ENCODE data around the gene FASTK. TPM values are rescaled to one million over a fixed set of nuclear protein-coding genes. Genes with fewer than 3 reads are reported as not detected.

The FASTK gene
- total RNA-seq, 4 donors from 2014 or later, result 121 to 241 (median 144) TPM

DNA sequence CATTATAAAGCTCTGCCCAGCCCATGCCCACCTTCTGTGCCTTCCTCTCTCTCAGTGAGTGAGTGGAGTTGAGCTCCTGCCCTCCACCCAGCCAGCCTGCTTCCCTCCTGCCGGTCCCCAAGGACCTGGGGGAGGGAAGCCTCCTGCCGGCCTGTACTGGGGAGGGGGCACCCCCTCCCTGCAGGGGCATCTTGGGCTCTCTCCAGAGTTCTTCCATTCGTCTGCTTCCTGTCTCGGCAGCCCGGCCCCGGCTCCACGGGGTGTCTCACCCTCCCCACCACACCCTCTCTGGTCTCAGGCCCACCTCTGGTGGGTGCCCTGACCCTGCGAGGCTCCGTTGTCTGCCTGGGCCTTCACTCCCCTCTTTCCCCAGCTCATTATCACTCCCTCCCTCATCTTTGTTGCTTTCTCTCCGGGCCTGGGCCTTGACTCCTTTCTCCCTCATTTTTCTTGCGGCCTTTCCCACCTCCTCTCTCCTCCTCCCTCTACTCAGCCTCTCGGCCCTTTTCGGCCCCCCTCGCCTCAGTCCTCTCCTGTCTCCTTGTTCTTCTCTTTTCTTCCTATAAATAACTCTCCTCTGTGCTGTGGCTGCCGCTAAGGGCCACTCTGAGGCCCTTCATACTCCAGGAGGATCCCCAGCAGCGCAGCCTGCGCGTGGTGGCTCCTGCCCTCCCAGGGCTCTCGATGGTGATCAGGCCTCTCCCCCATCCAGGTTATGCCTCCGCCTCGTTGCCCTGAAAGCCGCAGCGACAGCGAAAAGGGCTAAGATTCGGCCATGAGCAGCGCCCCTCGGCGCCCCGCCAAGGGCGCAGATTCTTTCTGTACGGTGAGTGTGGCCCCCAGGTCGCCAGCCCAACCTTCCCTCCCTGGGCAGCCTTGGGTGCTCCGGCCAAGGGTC, 19.1 kb downstream of the FASTK start:
- WGBS, 2 donors (ENCODE audit: low coverage in 1 of 2), result 62 to 79% methylated on average over 7 to 32 of the region's 33 CpGs
- no peak for DNase-seq
- no peak for TF ChIP-seq POLR2AphosphoS5 (IDR thresholded peaks at IDR 0.05)
- no peak for TF ChIP-seq EP300 (IDR thresholded peaks at IDR 0.05; ENCODE audit: low read depth)
- TF ChIP-seq, protein P1, sequence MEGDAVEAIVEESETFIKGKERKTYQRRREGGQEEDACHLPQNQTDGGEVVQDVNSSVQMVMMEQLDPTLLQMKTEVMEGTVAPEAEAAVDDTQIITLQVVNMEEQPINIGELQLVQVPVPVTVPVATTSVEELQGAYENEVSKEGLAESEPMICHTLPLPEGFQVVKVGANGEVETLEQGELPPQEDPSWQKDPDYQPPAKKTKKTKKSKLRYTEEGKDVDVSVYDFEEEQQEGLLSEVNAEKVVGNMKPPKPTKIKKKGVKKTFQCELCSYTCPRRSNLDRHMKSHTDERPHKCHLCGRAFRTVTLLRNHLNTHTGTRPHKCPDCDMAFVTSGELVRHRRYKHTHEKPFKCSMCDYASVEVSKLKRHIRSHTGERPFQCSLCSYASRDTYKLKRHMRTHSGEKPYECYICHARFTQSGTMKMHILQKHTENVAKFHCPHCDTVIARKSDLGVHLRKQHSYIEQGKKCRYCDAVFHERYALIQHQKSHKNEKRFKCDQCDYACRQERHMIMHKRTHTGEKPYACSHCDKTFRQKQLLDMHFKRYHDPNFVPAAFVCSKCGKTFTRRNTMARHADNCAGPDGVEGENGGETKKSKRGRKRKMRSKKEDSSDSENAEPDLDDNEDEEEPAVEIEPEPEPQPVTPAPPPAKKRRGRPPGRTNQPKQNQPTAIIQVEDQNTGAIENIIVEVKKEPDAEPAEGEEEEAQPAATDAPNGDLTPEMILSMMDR (IDR thresholded peaks at IDR 0.05), result no peak
- no peak for TF ChIP-seq POLR2A (IDR thresholded peaks at IDR 0.05)
- intact Hi-C loops (cut with DNase I; ENCODE audit: low total_unique reads) (no loop called here), in situ Hi-C loops (cut with MboI; ENCODE audit: low pct_ligation_motif_present in 1 of 4, low pct_unique_long_range_greater_than_20kb in 1 of 4, low sequenced_read_pairs in 3 of 4) (no loop called here)
- peaks cover 27 to 59% (median 56%) of the 10 kb centered on the region in 4 donors for H3K4me1 ChIP-seq
- no peaks in the 10 kb centered on the region for H3K9me3 ChIP-seq
- peak overlapping the region in 2 of 4 donors; percentile 3 to 76 for H3K4me3 ChIP-seq
- H3K27me3 ChIP-seq, result no peaks in the 10 kb centered on the region
- H3K36me3 ChIP-seq, result peaks cover 0 to 18% (median 0%) of the 10 kb centered on the region in 4 donors
- peak overlapping the region; percentile 95 to 98 (median 96) for H3K27ac ChIP-seq

DNA sequence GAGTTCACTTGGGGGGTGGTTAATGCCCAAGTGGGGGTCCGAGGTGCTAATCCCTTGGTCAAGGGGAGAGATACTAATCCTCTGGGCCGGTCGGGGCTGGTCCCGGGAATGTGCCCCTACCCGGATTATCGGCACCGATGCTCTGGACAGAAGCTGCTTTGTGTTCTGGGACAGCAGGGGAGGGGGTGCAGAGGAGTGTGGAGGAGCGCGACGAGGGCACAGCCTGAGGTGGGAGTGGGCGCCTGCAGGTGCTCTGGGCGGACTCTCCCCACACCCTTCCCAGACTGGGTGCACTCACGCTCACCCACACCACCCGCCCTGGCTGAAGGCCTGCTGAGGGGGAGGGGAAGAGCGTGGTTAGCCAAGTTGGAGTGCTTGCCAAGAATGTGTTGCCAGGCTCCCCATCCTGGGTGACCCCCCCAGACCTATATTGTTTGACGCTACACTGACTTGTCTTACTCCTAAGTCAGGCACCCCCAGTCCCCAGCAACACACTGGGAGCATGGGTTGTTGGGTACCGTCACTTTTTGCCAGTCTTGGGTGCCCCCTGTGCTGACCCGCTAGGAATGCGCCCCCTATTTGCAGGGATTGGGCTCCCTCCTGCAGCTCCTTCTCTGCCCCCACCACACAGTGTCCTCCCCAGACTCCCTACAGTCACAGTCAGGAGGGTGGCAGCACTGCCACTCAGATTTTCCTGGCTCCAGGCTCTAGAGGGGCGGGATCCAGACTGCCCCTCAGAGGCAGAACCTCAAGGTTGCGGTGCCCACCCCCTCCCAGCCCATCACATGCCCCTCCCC, 20.0 kb downstream of the FASTK start:
- Histone ChIP-seq H3K27ac (peak overlapping the region; percentile 95 to 98 (median 96)), H3K4me3 (peak overlapping the region; percentile 48 to 80 (median 76)), H3K36me3 (peaks cover 0 to 13% (median 0%) of the 10 kb centered on the region in 4 donors), H3K4me1 (peaks cover 27 to 59% (median 56%) of the 10 kb centered on the region in 4 donors), H3K9me3 (no peaks in the 10 kb centered on the region), H3K27me3 (no peaks in the 10 kb centered on the region)
- intact Hi-C loops (cut with DNase I; ENCODE audit: low total_unique reads), result no loop called here
- TF ChIP-seq, protein P1 (IDR thresholded peaks at IDR 0.05), result no peak
- TF ChIP-seq POLR2AphosphoS5 (IDR thresholded peaks at IDR 0.05), result peak in 1 of 3 donors; percentile 13
- WGBS, 2 donors (ENCODE audit: low coverage in 1 of 2), result 9% methylated on average over 14 of the region's 21 CpGs; no CpG with 5 or more reads in 1 of the 2 donors
- peak; percentile 58 for DNase-seq
- in situ Hi-C loops (cut with MboI; ENCODE audit: low pct_ligation_motif_present in 1 of 4, low pct_unique_long_range_greater_than_20kb in 1 of 4, low sequenced_read_pairs in 3 of 4), result no loop called here

DNA sequence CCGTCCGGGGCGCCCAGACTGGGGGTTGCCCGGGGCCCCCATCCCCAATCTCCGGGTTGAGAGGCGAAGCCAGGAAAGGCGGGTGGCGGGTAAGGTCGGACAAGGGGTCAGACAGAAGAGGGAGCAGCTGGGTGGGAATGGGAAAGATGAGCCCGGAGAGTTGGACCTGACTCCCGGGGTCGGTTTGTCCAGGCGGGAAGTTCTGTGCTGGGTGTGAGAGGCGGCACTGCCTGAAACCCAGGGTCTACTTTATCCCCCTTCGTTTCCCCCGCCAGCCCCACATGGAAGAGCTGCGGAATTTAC, 20.5 kb downstream of the FASTK start:
- DNase-seq, result no peak
- no peak for TF ChIP-seq POLR2AphosphoS5 (IDR thresholded peaks at IDR 0.05)
- no peak for TF ChIP-seq POLR2A (IDR thresholded peaks at IDR 0.05)
- TF ChIP-seq, protein P1 (IDR thresholded peaks at IDR 0.05), result peak in 1 of 5 experiments; percentile 10
- Histone ChIP-seq H3K4me3 (peak overlapping the region; percentile 48 to 80 (median 76)), H3K27ac (peak overlapping the region; percentile 95 to 98 (median 96)), H3K4me1 (peaks cover 27 to 59% (median 56%) of the 10 kb centered on the region in 4 donors), H3K27me3 (no peaks in the 10 kb centered on the region), H3K36me3 (peaks cover 0 to 8% (median 0%) of the 10 kb centered on the region in 4 donors), H3K9me3 (no peaks in the 10 kb centered on the region)
- intact Hi-C loops (cut with DNase I; ENCODE audit: low total_unique reads) (no loop called here), in situ Hi-C loops (cut with MboI; ENCODE audit: low pct_ligation_motif_present in 1 of 4, low pct_unique_long_range_greater_than_20kb in 1 of 4, low sequenced_read_pairs in 3 of 4) (no loop called here)
- WGBS, 2 donors (ENCODE audit: low coverage in 1 of 2), result 0% methylated on average over 16 of the region's 17 CpGs; no CpG with 5 or more reads in 1 of the 2 donors
